NCI-H345 treated with DMSO at 0.1 percent for 48 hours (cell line): ENCODE measurements around the gene OCRL.
"Not testable (repeated sequence)": the region's sequence is repeated elsewhere in the genome, so short reads cannot be mapped to it uniquely, and the experiment has no call there.

Experiments
- DNase-seq: peaks from one replicate; lab custom pipeline; 2025; ENCODE audit not compliant: unreplicated experiment; lab: John Stamatoyannopoulos, UW

The OCRL gene

DNA sequence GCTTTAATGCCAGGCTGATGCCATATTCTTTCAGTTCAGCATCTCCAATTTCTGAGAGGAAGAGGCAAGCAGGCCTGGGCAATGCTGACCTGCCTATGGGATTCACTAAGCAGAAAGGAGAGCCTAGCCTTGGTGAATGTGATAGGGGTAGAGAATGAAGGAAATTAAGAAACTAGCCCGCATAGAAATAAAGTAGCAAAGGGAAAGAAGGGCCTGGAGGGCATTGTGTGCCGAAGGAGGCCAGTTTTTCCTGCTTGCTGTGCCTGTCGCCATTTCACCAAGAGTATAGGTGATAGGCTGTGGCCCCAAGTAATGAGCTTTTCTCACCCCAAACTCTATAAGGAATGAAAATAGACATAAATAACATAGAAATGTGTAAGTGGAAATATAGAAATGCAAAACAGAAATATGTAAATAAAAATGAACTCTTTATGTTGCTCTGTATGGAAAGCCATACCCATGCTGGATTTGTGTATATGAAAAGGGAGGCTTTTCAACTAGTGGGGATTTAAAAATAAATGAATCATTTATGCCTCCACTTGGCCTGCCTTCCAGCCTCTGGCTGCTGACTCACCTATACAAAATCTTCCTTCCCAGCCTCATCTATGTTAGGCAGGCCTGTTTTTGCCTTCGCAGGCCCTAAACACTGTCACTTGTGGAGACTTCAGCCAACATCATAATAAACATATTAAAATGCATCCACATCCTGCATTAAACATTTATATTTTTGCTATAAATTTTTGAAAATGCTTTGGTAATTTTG, 5.1 kb upstream of the OCRL start:
- DNase-seq = no peak

DNA sequence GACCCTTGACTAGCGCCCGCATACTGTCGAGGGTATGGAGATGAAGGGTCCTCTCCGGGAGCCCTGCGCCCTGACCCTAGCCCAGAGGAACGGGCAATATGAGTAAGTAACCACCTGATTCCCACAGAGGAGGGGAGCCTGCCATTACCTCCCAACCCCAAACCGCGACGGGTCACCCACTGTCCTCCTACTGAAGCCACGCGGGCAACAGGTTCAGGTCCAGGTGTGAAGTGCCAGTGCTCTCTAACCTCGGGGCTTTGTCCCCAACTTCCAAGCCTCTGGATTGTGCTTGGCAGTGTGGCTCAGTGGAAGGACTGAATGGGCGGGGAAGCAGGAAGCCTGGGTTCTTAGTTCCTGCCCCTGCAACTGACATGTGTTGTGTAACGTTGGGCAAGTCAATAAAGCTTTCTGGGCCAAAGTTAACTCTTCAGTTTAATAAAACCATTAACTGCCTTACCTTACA, 694 bp downstream of the OCRL start:
- no peak for DNase-seq

DNA sequence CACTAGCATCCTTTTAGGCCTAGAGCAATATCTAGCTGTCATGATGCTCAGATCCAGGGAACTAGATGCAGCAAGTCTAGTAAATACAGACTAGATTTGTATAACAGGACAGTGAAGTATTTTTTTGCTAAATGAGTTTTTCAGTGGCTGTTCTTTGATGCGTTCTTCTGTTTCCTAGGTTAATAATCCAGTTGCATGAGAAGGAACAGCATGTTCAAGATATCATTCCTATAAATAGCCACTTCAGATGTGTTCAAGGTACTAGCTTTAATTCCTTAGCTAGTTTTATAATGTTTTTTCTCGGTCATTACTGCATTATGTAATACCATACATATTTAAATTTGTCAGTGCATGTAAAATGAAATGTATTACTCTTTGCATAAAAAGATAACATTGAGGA, 4.7 kb downstream of the OCRL start:
- DNase-seq = no peak

DNA sequence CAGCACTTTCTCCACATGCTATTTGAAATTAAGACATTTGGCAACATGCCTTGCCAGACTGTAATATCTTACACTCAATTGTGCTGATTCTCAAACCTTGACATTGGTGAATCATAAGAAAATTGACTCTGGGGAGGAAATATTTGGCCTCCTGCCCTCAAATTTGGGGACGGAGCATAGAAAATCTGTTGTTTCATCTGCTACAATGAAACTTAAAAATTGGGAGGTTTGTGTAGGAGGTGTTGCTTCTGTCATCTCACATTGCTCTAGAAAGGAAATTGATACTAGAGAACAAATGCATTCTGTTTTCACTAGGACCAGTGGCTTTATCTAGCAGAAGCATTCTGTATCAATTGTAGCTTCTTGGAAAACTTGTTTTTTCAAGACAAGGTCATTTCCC, 5.3 kb downstream of the OCRL start:
- DNase-seq = no peak

GRCh38 chrX:129549124-129549523, 9.1 kb downstream of the OCRL start:
- DNase-seq = no peak

DNA sequence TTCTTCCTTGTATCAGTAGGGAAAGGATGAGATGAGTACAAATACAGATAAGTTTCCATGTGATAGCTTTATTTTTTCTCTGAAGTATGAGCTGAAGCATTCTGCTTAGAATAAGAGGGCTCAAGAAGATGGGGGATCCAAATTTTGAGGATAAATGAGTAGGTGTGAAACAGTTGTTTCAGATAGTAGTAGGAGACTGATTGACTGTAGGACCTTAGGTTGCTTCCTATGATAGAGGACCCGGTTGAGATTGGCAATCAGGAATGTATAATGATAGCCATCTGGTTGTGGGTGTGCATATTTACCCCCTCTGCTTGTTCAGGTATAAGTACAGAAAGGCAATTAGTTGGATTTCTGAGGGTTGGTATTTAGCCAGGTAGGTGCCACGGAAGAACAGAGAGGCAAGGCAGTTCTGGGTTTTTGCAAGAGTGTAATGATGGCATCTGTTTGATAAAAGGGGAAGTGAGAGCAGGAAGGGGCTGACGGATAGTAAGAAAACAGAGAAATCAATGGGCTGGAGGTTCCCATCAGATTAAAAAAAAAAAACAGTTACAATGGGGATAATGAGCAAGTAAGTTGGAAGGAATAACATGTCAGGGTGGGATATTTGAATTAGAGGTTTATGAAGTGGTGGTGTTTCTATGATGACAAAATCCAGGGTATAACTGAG, 13.7 kb downstream of the OCRL start:
- no peak for DNase-seq

DNA sequence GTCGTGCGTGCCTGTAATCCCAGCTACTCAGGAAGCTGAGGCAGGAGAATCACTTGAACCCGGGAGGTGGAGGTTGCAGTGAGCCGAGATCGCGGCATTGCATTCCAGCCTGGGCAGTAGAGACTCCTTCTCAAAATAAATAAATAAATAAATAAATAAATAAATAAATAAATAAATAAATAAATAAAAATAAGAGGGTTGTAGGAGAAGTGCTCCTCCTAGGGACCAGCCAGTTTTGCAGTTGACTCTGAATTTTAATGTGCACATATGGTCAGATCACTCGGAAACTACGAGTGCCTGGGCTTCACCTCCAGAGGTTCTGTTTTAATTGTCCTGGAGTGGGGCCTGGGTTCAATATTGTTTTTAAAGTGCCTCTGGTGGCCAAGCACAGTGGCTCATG, 14.8 kb downstream of the OCRL start:
- not testable (repeated sequence) for DNase-seq

DNA sequence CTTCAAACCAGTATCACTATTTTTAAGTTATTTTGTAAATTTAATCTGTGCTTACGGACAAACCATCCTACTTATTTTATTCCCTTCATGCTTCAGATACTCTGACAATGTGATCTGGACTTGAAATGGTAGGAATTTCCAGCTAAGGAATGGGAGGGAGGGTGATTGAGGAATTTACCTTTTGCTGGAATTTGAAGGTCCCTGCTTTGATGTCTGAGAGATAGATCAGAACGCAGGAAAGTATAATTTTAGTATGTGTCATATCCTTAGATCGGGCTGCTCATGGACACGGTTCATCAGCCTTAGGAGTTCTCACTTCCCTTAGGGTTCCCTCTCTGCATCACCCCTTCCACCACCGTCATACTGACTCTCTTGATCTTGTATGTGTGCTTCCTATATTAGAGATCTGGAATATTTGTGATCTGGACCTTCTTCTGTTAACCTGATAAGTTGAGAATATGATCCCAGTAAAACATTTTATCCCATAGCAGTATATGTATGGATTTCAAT, 16.8 kb downstream of the OCRL start:
- DNase-seq = no peak

DNA sequence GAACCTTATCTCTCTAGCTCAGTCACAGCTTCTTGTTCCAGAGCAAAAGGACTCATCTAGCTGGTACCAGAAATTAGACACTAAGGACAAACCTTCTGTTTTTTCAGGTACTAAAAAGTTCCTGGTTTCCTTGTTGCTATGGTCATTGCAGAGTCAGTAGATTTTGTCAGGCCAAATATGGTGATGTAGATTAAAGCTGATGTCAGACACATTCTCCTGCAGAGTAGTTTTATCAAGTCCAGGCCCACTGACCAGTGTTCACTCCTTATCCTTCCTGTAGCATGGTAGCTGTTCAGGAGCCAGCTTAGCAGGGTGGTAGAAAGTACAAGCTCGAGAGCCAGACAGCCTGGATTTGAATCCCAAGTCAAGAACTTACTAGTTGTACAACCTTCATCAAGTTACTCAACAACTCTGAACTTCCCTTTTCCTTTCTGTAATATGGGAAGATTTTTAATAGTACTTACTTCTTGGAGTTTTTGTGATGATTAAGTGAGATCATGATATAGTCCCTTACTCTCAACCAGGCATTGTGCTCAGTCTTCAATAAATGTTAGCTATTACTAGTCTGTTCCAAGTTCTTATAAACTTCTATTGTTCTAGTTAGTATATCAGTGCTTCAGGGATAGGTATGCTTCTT, 17.9 kb downstream of the OCRL start:
- DNase-seq = no peak

- no peak for DNase-seq
Observed at GRCh38 chrX:129559783-129560182, 19.7 kb downstream of the OCRL start.

DNA sequence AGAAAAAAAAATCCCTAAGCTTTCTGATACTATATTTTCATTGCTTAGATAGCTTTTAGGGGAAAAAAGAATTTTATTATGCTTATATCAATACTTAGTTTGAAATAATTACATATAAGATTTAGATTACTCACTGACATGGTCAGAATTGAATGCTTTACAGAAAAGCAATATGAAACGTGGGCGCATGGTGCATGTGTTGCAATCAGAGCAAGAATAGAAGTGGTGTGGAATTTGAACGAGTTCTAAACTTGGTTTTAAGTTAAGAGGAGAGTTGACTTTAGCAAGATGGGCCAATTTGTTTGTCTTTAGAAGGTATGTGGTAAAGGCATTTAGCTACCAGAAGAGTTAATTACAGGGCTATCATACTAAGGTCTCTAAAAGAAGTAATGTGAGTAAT, 21.4 kb downstream of the OCRL start:
- DNase-seq = no peak

DNA sequence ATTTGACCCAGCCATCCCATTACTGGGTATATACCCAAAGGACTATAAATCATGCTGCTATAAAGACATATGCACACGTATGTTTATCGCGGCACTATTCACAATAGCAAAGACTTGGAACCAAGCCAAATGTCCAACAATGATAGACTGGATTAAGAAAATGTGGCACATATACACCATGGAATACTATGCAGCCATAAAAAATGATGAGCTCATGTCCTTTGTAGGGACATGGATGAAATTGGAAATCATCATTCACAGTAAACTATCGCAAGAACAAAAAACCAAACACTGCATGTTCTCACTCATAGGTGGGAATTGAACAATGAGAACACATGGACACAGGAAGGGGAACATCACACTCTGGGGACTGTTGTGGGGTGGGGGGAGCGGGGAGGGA, 24.3 kb downstream of the OCRL start:
- not testable (repeated sequence) for DNase-seq

DNA sequence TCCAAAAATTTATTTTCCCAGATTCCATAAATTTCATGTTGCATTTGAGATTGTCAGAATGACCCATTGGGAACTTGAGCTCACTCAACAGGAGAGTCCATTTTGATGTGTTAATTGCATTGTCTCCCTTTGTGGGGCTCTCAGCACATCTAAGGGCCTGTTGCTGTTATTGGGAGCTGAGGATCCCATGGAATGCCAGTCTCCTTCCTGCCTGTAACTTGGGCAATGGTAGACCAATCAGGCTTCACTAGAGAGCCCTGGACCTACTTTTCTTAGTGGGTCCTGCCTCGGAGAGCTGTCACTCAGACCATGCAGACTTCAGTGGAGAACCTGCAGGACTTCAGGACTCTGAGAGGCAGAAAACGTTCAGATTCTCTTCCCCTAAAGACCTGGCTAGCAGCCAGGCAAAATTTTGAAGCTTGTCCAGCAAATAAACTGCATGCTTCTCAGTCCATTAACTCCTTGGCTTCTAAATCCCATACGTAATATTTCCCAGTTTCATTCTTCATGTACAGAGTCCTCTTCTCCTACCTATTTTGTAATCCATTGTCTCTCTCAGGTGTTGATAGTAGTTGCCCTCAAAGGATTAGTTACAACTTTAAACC, 25.1 kb downstream of the OCRL start:
- DNase-seq = no peak

DNA sequence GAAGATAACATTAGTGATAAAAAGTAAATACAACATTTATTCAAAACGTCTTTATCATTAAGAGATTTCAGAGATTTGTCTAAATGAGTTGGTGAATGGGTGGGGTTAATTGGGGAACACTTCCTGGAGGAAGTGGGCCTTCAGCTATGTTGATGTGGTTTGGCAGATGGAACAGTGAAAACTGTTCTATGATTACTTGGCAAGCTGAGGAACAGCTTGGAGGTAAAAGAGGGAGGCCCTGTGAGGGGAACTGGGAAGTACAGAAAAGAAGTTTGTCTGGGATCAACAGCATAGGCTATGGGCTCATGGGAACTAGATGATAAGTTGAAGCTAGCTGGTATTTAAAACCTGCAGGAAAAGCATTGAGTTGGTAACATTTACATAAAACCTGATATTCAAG, 26.0 kb downstream of the OCRL start:
- DNase-seq = no peak

DNA sequence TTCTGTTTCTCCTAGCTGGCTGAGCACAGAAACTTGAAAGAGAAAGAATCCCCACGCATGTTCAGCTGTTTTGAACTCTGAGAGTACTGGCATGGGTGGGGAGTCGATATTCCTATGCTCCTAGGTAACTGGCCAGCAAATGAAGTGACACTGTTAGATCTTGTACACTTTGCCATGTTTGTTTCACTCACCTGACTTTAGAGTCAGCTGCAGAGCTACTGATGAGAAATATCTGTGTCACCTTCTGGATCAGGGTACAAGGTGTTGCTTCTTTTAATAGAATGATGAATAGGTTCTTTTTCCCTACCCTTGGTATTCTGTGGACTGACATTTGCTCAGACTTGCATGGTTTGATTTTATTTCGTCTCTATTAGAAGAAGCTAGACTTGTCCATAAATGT, 28.3 kb downstream of the OCRL start:
- DNase-seq = no peak

GRCh38 chrX:129572422-129572821, 32.4 kb downstream of the OCRL start:
- DNase-seq = no peak

DNA sequence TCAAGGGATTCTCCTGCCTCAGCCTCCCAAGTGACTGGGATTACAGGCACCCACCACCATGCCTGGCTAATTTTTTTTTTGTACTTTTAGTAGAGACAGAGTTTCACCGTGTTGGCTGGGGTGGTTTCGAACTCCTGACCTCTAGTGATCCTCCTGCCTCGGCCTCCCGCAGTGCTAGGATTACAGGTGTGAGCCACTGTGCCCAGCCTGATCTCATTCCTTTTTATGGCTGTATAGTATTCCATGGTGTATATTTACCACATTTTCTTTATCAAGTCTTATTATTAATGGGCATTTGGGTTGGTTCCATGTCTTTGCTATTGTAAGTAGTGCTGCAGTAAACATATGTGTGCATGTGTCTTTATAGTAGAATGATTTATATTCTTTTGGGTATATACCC, 33.6 kb downstream of the OCRL start:
- not testable (repeated sequence) for DNase-seq

- no peak for DNase-seq
Observed at GRCh38 chrX:129574214-129574613, 34.2 kb downstream of the OCRL start.

- no peak for DNase-seq
Observed at GRCh38 chrX:129576539-129576938, 36.5 kb downstream of the OCRL start.

- DNase-seq = no peak
Observed at GRCh38 chrX:129577473-129577872, 37.4 kb downstream of the OCRL start.

GRCh38 chrX:129577877-129578276, 37.8 kb downstream of the OCRL start:
- DNase-seq = no peak

- DNase-seq = no peak
Observed at GRCh38 chrX:129581904-129582303, 41.8 kb downstream of the OCRL start.
